SK-N-SH (cell line): ENCODE data around the gene RNF44.

Experiments used
- GATA2 ChIP-seq: sonication (generic); formaldehyde crosslinking; IDR thresholded peaks from 2 replicates; pipeline ENCODE4 v1.5.0; 2020; ENCODE audit warnings: mild to moderate bottlenecking, missing genetic modification reagents
- IRF3 ChIP-seq: fragments of 150-350 bp; IDR thresholded peaks from 2 replicates; pipeline ENCODE4 v1.6.1; 2016; ENCODE audit warnings: mild to moderate bottlenecking, low read depth, low read length
- POLR2AphosphoS5 ChIP-seq: IDR thresholded peaks from 2 replicates; pipeline ENCODE4 v1.6.1; 2012; ENCODE audit warnings: low read depth, low read length
- REST ChIP-seq: IDR thresholded peaks from 2 replicates; pipeline ENCODE4 v1.6.1; 2012; ENCODE audit warnings: mild to moderate bottlenecking, low read depth, low read length, moderate library complexity
- RFX5 ChIP-seq: IDR thresholded peaks from 2 replicates; pipeline ENCODE4 v1.6.1; 2012; ENCODE audit warnings: mild to moderate bottlenecking, improper control_type of control experiment, low read length
- TAF1 ChIP-seq: IDR thresholded peaks from 2 replicates; pipeline ENCODE4 v1.6.1; 2012; ENCODE audit warnings: low read depth, mild to moderate bottlenecking, low read length, moderate library complexity, borderline replicate concordance
- YY1 ChIP-seq: IDR thresholded peaks from 2 replicates; pipeline ENCODE4 v1.4.0; 2012; ENCODE audit warnings: low read depth, mild to moderate bottlenecking
- TF ChIP-seq, protein P1 (sequence below): fragments of 200-600 bp; sonication (generic); IDR thresholded peaks from 2 replicates; pipeline ENCODE4 v1.6.1; 2017; ENCODE audit warnings: antibody characterized with exemption, mild to moderate bottlenecking, moderate library complexity
- TF ChIP-seq, protein P2 (sequence below): IDR thresholded peaks from 2 replicates; pipeline ENCODE4 v1.4.0; 2012; ENCODE audit warnings: low read depth
- TF ChIP-seq, protein P3 (sequence below): fragments of 150-350 bp; IDR thresholded peaks from 2 replicates; pipeline ENCODE4 v1.6.1; 2017; ENCODE audit warnings: antibody characterized with exemption, low read length, low read depth, borderline replicate concordance

DNA sequence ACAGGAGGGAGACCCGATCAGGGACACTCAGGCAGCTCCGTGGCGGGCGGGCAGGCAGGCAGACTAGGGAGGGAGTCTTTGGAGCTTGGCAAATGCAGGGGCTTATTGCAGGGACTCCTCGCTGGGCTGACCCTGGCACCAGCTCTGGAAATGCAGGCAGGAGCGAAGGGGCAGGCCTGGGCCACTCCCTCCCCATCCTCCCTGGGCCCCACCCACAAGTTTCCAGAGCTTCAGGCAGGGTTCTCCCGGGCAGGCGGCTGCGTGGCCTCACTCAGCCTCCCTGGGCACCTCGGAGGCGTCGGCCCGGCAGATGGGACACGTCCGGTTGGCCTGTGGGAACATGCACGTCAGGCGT is 8.5 kb downstream of the RNF44 start:
- TF ChIP-seq GATA2 (CRISPR knock-in tag) = no peak
- TF ChIP-seq, protein P1, sequence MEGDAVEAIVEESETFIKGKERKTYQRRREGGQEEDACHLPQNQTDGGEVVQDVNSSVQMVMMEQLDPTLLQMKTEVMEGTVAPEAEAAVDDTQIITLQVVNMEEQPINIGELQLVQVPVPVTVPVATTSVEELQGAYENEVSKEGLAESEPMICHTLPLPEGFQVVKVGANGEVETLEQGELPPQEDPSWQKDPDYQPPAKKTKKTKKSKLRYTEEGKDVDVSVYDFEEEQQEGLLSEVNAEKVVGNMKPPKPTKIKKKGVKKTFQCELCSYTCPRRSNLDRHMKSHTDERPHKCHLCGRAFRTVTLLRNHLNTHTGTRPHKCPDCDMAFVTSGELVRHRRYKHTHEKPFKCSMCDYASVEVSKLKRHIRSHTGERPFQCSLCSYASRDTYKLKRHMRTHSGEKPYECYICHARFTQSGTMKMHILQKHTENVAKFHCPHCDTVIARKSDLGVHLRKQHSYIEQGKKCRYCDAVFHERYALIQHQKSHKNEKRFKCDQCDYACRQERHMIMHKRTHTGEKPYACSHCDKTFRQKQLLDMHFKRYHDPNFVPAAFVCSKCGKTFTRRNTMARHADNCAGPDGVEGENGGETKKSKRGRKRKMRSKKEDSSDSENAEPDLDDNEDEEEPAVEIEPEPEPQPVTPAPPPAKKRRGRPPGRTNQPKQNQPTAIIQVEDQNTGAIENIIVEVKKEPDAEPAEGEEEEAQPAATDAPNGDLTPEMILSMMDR = no peak
- no peak for TF ChIP-seq POLR2AphosphoS5
- no peak for TF ChIP-seq REST
- TF ChIP-seq, protein P2, sequence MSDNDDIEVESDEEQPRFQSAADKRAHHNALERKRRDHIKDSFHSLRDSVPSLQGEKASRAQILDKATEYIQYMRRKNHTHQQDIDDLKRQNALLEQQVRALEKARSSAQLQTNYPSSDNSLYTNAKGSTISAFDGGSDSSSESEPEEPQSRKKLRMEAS = no peak
- TF ChIP-seq IRF3 = no peak
- no peak for TF ChIP-seq YY1
- TF ChIP-seq, protein P3, sequence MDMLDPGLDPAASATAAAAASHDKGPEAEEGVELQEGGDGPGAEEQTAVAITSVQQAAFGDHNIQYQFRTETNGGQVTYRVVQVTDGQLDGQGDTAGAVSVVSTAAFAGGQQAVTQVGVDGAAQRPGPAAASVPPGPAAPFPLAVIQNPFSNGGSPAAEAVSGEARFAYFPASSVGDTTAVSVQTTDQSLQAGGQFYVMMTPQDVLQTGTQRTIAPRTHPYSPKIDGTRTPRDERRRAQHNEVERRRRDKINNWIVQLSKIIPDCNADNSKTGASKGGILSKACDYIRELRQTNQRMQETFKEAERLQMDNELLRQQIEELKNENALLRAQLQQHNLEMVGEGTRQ = no peak
- no peak for TF ChIP-seq TAF1
- no peak for TF ChIP-seq RFX5
